ENCODE results near the gene KCNJ18. TPM values are rescaled to one million over a fixed set of nuclear protein-coding genes. Genes with fewer than 3 reads are reported as not detected.
"Not testable (repeated sequence)": the region's sequence is repeated elsewhere in the genome, so short reads cannot be mapped to it uniquely, and the experiment has no call there.

The KCNJ18 gene
- polyA plus RNA-seq, 3 donors: not detected

DNA sequence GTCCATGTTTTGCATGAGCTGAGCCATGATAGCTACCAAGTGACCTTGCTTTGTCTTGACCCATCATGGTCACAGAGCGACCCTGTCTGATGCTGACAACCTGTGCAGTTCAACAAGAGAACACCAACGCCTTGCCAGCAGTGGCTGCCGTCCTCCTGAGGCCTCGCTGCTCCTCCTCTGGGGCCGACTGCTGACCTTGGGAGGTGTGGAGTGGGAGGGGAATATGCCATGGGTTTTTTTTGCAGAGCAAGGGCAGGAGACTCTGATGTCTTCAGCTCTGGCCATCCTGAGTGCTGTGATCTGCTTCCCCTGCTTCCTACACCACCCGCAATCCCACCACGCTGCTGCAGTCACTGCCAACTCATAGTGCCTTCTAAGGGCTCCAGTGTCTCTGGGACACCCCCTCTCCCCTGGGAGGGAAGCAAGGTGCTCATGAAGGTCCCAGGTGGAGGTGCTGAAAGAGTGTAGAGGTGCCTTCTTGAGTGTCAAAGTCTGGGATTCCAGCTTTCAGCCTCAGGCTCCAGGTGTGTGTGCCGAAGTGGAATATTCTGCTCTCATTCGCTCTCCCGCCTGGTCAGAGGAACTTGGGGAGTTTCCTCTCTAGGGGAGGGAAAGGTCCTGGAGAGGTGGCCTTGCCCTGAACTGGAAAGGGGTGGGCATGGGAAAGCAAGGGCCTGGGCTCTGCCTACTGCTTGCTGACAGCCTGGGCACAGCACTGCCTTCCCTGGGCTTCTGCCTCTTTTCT is 22.5 kb upstream of the KCNJ18 start:
- WGBS, 3 donors: 74 to 82% (median 77%) methylated on average over 10 of the region's 10 CpGs

DNA sequence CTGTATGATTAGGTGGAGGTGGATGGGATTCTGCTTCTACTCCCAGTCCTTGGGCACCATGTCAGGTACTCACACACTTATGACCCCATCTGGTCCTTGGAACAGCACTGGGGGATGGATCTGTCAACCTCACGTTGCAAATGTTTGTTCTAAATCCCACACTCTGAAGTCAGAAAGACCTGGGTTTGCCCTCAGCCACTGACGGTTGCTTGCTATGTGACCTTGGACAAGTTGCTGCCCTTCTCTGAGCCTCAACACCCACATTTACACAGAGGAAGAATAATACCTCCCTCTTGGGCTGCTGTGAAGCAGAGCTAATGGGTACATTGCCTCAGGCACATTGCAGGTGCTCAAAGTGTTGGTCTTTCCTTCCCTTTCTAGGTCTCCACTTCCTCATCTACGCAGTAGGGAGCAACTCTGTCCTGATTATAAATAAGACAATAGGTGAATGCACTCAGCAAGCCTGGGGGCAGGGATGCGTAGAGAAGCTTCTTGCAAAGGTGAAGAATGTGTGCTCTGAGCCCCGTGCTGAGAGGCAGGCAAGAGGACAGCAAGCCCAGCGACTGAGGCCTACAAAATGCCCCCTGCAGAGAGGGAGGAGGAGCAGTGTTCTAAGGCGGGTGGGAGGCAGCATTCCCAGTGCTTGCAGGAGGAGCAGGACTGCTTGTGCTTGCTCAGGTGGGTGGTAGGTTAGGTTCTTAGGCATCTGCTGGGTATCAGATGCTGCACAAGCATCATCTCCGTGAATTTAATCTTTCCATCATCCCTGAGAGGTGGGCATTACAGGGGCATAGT is 21.8 kb upstream of the KCNJ18 start:
- 39 to 53% (median 51%) methylated on average over 8 of the region's 8 CpGs for WGBS, 3 donors
- H3K27ac ChIP-seq (ENCODE audit: low read depth, low read length): not testable (repeated sequence)

More for the DNA sequence above, 22.5 kb upstream of the KCNJ18 start:
- H3K27ac ChIP-seq (ENCODE audit: low read depth, low read length): not testable (repeated sequence)

DNA sequence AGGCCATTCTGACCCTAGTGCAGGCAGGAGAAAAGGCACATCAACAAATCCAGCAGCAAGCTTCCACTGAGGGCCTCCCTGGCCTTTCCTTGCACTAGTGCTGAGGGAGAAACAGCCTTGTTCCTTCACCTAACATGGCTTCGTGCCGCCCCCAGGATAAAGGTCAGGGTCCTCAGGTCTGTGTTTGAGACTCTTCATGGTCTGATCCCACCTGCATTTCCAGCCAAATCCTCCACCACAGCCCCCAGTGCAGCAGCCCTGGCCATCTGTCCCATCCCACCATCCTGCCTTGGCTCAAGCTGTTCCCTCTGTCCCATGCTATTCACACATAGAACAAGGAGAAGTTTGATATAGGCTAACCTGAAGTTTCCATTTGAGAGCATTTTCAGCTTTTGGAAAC is 20.9 kb upstream of the KCNJ18 start:
- WGBS, 3 donors: 69 to 81% (median 77%) methylated on average over 2 of the region's 2 CpGs
- not testable (repeated sequence) for H3K27ac ChIP-seq (ENCODE audit: low read depth, low read length)

DNA sequence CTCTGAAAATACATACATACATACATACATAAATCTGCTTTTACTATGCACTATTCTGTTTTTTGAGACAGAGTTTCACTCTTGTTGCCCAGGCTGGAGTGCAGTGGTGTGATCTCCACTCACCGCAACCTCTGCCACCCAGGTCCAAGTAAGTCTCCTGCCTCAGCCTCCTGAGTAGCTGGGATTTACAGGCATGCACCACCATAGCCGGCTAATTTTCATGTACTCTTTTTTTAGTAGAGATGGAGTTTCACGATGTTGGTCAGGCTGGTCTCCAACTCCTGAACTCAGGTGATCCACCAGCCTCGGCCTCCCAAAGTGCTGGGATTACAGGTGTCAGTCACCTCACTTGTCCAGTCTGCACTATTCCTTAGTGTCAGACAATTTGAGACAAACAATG is 20.5 kb upstream of the KCNJ18 start:
- not testable (repeated sequence) for H3K27ac ChIP-seq (ENCODE audit: low read depth, low read length)
- WGBS, 3 donors: 74 to 76% (median 76%) methylated on average over 4 of the region's 4 CpGs

DNA sequence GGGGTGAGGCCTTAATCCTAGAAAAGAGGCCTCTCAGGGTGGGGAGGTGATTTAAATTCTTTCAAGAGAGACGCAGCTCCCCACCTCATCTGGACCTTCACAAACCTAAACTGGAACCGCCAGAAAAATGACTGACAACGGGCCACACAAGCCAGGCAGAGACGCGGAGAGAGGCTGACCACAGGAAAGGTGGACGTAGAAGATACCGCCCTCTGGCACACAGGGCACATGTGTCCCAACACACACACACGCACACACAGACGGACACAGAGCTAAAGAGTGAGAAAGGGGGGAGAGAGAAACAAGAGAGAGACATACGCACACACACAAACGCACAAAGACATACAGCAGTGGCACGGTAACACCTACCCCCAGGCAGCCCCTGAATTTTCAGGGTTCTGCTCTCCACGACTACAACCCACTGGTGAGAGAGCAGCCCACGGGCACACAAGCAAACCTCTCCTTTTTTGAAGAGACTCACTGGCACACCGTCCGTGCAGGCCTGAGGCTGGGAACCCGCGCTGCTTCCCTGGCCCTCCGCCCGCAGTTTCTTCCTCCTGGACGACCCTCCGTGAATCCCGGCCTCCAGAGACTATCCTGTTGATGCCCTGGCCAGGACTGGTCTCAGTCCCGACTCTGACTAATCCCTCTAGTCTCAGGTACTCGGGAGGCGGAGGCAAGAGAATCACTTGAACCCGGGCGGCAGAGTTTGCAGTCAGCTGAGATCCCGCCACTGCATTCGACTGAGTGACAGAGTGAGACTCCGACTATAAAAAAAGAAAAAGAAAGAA is 18.7 kb upstream of the KCNJ18 start:
- WGBS, 3 donors: 82 to 88% (median 87%) methylated on average over 31 of the region's 31 CpGs
- not testable (repeated sequence) for H3K27ac ChIP-seq (ENCODE audit: low read depth, low read length)

DNA sequence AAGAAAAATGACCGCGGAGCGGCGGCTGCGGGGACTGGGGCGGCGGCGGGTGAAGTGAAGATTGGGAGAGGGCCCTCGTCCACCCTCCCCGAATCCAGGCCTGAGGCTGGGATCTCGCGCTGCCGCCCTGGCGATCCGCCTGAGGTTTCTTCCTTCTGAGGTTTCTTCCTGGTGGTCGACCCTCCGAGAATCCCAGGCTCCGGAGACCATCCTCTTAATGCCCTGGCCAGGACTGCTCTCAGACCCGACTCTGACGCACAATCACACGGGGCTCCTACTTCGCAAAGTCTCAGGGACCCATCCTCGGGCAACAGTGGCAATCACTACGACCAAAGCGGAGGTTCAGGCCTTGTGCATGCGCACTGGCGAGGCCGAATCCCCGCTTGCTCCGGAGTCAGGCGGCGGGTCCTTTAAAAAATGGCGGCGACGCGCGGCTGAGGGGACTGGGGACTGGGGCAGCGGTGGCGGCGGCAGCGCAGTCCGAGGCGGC is 18.0 kb upstream of the KCNJ18 start:
- 81 to 89% (median 85%) methylated on average over 43 of the region's 43 CpGs for WGBS, 3 donors
- no peak overlapping the region for H3K27ac ChIP-seq (ENCODE audit: low read depth, low read length)

DNA sequence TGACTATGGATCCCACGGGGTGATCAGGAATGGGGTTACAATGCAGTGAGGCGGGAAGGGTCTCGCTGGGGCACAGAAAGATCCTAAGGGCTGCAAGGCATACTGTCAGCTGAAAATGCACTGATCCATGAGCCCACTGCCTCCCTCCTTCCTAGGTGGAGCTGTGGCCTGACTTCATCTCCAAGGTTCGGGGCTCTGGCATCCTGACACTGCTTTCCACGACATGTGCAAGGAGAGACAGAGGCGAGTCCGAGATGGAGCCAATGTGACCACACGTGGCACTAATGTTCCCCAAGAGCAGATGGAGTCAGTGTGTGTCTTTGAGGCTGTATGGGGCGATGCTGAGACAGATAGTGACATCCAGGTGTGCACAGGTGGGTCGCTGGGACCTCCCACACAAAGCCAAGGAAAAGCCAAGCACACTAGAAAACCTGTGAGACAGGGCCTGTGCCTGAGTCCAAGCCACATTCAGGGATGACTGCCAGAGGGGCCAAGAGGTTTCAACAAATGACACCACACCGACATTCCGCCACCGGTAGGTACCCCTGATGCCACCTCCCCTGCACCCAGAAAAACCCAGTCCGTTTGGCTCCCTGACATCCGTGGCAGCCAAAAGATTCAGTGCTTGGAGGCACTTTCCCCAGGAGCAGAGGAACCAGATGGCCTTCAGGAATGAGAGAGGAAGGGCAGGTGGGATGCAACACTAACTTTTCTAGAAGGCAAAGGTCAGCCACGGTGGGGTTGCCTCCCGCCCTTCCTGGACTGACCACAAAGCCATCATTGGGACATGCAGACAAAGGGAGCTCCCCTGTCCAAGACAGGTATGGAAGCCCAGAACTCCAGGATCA is 17.2 kb upstream of the KCNJ18 start:
- 70 to 81% (median 80%) methylated on average over 17 of the region's 17 CpGs for WGBS, 3 donors
- not testable (repeated sequence) for H3K27ac ChIP-seq (ENCODE audit: low read depth, low read length)

DNA sequence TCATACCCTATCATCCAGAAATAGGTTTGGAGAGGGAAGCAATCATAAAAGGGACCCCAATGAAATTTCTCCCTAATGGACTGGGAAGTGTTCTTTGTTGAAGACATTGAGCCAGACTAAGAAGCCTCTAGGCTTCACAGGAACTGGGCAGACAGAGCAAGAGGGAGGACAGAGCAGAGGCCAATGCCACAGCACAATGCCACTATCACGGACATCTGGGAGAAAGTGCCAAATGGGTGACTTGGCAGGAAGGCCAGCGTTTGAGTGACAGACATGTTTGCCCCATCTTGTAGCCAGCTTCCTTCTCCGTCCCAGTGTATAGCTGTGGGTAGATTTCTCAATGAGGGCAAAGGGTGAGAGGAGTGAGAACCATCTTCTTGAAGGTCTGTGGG is 16.6 kb upstream of the KCNJ18 start:
- WGBS, 3 donors: 83 to 88% (median 83%) methylated on average over 3 of the region's 3 CpGs
- H3K27ac ChIP-seq (ENCODE audit: low read depth, low read length): not testable (repeated sequence)

DNA sequence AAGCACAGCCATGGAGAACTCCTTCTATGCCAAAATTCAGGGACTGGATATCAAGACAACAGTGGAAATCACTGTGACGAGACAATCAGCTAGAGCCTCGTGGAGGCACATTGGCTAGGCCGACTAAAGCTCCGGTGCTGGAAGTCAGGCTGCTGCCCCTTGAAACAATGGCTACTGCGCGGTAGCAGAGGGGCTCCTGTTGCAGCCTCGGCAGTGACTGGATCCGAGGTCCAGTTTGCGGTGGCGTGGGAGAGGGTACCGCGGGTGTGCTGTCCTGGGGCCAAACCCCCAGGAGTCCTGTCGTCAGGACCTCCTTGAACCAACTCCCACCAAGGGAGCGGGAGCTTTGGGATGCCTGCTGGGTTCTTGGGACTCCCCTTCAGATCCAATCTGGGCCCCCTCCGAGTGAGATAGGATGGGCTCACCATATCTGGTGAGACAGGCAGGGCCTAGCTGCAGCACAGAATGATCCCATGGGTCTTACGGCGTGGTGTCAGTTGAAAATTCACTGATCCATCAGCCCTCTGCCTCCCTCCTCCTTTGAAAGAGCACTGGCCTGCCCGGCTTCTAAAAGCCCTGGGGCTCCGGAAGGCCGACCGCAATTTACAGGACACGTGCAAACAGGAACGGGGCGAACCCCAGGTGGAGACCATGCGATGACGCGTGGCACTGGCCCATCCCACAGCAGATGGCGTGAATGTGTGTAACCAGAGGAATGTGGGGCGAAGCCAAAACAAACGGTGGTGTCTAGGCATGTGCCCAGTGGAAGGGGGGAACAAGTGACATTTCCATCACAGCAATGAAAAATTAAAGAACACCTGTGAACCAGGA is 15.8 kb upstream of the KCNJ18 start:
- 74 to 86% (median 83%) methylated on average over 30 of the region's 30 CpGs for WGBS, 3 donors
- no peak overlapping the region for H3K27ac ChIP-seq (ENCODE audit: low read depth, low read length)

DNA sequence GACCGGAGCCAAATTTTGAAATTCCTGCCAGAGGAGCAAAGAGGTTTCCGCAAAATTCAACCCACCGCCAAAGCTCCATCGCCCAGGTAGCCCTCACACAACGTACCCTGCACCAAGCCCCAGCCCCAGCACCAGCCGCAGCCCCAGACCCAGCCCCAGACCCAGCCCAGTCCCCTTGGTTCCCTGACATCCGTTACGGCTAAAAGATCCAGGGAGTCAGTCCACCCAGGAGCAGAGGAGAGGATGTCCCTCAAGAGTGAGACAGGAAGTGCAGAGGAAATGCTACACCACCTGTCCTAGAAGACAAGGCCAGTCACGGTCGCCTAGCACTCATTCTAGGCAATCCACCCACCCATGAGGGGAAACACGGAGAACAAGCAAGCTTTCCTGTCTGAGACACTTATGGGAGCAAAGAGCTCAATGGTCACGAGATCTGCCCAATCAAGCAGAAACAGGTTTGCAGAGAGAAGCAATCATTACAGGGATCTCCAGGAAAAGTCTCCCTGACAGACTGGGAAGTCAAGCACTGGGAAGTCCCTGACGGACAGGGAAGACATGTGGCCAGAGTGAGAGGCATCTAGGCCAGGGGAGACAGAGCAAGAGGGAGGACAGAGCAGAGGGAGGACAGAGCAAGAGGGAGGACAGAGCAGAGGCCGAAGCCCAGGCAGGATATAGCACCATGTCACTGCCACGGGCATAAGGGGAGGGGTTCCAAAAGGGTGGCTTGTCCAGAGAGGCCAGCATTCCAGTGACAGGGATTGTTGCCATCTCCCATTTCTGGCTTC is 15.0 kb upstream of the KCNJ18 start:
- no peak overlapping the region for H3K27ac ChIP-seq (ENCODE audit: low read depth, low read length)
- WGBS, 3 donors: 67 to 69% (median 68%) methylated on average over 15 of the region's 15 CpGs

DNA sequence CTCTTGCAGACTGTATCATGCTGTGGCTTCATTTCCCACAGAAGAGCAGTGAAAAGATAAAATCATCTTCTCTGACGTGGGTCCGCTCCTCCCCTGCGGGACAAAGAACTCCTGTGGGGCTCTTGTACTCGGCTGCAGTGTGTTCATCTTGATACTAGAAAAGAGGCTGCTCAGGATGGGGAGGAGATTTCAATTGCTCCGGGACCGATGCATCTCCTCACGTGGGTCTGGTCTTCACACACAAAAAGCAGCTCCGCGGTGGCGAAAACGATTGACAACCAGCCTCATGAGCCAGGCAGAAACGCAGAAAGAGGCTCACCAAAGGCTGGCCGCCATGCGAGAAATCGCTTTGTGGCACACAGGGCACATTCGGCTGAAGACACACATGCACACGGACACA is 14.4 kb upstream of the KCNJ18 start:
- no peak overlapping the region for H3K27ac ChIP-seq (ENCODE audit: low read depth, low read length)
- WGBS, 3 donors: 70 to 76% (median 76%) methylated on average over 17 of the region's 17 CpGs

DNA sequence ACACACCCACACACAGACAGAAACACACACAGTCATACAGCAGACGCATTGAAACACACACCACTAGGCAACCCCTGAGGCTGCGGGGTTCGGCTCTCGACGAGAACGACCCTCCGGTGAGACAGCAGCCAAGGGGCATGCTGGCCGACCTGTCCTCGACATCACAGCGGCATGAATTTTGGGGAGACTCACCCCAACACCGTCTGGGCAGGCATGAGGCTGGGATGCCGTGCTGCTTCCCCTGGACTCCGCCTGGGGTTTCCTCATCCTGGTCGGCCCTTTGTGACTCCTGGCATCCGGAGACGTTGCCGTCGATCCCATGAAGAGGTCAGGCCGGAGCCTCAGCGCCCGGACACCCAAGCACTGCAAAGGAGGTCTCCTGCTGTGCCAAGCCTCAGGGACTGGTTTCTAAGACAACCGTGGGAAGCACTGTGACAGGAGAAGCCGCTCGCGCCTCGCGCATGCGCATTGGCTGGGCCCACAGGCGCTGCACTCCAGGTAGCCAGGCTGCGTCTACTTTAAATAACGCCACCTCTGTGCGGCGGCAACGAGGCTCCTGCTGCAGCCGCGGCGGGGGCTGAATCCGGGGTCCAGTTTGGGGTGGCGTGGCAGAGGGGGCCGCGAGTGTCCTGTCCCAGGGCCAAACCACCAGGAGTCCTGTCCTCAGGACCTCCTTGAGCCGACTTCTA is 13.8 kb upstream of the KCNJ18 start:
- no peak overlapping the region for H3K27ac ChIP-seq (ENCODE audit: low read depth, low read length)
- WGBS, 3 donors: 50 to 61% (median 57%) methylated on average over 42 of the region's 42 CpGs

DNA sequence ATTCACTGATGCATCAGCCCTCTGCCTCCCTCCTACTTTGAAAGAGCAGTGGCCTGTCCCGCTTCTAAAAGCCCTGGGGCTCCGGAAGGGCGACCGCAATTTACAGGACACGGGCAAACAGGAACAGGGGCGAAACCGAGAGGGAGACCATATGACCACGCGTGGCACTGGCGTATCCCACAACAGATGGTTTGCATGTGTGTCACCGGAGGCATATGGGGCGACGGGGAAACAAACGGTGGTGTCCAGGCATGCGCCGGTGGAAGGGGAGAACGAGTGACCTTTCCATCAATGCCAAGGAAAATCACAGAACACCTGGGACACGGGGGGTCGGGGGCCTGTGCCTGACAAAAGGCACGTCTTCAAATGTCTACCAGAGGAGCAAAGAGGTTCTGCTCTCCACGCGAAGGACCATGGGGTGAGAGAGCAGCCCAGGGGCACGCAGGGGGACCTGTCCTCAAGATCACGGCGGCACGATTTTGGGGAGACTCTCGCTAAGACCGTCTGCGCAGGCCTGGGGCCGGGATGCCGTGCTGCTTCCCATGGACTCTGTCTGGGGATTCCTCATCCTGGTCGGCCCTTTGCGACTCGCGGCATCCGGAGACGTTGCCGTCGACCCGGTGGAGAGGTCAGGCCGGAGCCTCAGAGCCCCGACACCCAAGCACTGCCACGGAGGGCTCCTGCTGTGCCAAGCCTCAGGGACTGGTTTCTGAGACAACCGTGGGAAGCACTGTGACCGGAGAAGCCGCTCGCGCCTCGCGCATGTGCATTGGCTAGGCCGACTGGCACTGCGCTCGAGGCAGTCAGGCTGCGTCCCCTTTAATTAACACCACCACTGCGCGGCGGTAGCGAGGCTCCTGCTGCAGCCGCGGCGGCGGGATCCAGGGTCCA is 12.8 kb upstream of the KCNJ18 start:
- H3K27ac ChIP-seq (ENCODE audit: low read depth, low read length): no peak overlapping the region
- 61 to 81% (median 62%) methylated on average over 62 of the region's 62 CpGs for WGBS, 3 donors

DNA sequence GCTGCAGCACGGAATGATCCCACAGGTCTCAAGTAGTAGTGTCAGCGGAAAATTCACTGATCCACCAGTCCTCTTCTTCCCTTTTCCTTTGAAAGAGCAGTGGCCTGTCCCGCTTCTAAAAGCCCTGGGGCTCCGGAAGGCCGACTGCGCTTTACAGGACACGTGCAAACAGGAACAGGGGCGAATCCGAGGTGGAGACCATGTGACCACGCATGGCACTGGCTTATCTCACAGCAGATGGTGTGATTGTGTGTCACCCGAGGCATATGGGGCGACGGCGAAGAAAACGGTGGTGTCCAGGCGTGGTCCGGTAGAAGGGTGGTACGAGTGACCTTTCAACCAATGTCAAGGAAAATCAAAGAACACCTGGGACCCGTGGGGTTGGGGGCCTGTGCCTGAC is 12.0 kb upstream of the KCNJ18 start:
- no peak overlapping the region for H3K27ac ChIP-seq (ENCODE audit: low read depth, low read length)
- 74 to 87% (median 80%) methylated on average over 19 of the region's 19 CpGs for WGBS, 3 donors

DNA sequence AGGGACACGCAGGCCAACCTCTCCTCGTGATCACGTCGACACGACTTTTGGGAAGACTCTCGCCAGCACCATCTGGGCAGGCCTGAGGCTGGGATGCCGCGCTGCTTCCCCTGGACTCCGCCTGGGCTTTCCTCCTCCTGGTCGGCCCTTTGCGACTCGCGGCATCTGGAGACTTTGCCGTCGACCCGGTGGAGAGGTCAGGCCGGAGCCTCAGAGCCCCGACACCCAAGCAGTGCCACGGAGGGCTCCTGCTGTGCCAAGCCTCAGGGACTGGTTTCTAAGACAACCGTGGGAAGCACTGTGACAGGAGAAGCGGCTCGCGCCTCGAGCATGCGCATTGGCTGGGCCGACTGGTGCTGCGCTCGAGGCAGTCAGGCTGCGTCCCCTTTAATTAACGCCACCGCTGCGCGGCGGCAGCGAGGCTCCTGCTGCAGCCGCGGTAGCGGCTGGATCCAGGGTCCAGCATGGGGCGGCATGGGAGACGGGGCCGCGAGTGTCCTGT is 11.4 kb upstream of the KCNJ18 start:
- WGBS, 3 donors: 54 to 74% (median 55%) methylated on average over 42 of the region's 42 CpGs
- not testable (repeated sequence) for H3K27ac ChIP-seq (ENCODE audit: low read depth, low read length)
